NCI-H2081 treated with DMSO at 0.1 percent for 48 hours (cell line): ENCODE measurements around the gene DPYSL4.

ENCODE experiments used
- DNase-seq: peaks from one replicate; lab custom pipeline; 2025; lab: John Stamatoyannopoulos, UW

The DPYSL4 gene

DNA sequence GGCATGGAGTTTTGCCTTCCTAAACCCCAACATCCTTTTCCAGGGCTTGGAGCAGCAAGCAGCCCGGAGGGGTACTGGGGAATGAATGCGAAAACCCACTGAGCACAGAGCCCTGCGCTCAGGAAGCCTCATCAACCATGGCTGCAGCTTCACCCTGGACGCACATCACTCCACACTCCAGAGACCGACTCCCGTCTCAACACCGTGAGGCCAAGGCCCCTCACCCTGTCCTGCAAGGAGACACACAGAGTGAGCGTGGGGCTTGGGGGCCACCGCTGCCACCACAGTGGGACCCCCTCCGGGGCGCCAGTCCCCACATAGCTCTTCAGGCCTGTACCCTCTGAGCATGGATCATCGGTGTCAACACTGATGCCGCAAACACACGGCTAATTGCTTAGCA is 41.9 kb downstream of the DPYSL4 start:
- DNase-seq, result no peak

DNA sequence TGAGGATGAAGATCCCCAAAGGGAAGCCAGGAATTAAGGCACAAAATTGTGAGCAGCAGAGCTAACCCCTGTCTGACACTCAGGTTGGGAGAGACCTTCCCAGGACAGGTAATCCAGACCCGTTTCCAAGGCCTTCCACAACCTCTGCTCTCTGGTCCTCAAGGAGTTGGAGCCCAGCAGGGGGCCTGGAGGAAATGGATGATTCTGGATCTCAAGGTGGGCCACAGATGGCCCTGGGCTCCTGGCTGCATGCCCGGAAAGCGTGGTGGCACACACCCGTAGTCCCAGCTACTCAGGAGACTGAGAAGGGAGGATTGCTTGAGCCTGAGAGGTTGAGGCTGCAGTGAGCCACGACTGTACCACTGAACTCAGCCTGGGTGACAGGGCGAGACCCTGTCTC is 42.3 kb downstream of the DPYSL4 start:
- DNase-seq, result no peak

- no peak for DNase-seq
These were observed 43.2 kb downstream of the DPYSL4 start for GRCh38 chr10:132229834-132230556.

DNA sequence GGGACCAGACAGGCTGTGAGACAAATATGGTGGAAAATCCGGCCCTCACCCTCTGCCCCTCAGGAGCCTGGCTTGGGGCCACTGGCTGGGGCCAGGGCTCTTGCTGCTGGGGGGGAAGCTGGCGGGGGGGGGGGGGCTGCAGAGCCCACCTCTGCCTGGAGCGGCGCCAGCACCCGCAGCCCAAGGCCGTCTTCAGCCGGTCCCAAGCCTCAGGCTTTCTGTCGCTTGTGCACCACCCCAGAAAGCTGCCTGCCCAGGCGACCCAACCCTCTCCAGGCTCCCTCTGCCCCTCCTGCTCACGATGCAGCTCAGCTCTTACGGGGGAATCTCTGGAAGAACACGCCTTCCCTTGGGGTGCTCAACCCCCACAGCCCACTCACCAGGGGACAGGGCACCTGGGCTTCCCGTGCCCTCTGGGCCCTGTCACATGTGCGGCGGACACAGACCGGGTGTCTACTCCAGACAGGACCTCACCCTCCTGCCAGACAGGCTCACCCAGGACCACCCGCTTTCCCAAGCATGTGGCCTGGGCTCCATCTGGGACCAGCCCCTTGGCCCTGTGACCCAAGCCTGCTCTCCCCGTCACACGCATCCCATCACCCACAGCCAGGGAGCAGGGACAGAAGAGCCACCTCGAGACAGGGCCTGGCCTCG is 43.9 kb downstream of the DPYSL4 start:
- no peak for DNase-seq

DNA sequence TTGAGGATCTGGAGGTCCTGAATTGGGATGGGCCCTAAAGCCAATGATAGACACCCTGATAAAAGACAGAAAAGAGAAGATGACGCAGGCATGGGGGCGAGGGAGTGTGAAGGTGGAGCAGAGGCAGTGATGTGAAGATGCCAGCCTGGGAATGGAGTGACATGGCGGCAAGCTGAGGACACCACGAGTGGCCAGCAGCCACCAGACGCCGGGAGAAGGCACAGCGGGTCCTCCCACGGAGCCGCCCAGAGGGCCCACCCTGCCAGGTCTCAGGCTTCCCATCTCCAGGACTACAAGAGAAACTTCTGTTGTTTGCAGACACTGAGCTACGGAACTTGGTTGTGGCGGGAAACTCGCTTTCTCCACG is 44.9 kb downstream of the DPYSL4 start:
- DNase-seq, result no peak

- no peak for DNase-seq
These were observed 45.5 kb downstream of the DPYSL4 start for GRCh38 chr10:132232023-132232951.

GRCh38 chr10:132232981-132233380 is 46.2 kb downstream of the DPYSL4 start:
- DNase-seq, result no peak

DNA sequence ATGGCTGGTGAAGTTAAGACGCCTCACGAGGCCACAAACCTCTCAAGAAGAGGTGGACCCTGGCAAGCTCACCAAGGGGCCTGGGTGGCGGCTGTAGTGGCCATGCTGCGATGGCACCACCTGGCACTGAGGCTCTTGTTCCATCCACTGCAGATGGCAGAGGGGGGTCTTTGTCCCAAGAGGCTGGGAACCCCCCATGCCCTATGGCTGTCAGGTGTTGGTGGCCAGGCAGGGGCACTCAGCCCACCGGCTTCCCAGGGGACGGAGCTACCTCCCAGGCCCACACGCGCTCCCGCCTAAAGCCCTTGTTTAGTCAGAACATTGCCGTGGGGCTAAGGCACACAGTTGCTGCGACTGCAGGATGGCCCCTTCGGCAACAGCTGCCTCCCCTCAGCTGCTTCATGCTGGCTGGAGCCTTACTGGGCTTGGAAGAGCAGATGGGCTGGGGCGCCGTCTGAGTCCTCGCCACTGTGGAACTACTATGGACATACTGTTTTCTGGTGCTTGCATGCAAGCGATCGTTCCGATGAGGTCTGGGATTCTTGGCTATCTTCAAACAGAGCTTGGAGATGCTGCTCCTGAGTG is 46.8 kb downstream of the DPYSL4 start:
- DNase-seq, result no peak

- no peak for DNase-seq
These were observed 48.1 kb downstream of the DPYSL4 start for GRCh38 chr10:132234860-132235259.

- DNase-seq, result no peak
These were observed 49.4 kb downstream of the DPYSL4 start for GRCh38 chr10:132236161-132236560.

- no peak for DNase-seq
These were observed 50.1 kb downstream of the DPYSL4 start for GRCh38 chr10:132236881-132237280.

DNA sequence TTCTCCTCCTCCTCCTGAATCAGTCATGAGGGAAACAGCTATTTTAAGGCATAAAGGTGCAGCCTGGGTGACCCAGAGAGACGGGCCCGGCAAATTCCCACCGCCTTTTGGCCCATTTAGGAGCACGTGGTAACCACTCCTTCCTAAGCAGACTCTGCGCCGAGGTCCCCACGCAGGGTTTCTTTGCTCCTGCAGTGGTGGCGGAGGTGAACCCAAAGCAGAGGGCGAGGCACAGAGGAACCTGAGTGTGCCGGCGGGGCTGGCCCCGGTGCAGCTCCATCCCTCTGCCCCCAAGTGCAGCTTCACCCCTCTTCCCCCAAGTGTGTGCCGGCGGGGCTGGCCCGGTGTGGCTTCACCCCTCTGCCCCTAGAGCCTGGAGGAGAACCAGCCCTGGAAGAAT is 50.6 kb downstream of the DPYSL4 start:
- DNase-seq, result no peak

DNA sequence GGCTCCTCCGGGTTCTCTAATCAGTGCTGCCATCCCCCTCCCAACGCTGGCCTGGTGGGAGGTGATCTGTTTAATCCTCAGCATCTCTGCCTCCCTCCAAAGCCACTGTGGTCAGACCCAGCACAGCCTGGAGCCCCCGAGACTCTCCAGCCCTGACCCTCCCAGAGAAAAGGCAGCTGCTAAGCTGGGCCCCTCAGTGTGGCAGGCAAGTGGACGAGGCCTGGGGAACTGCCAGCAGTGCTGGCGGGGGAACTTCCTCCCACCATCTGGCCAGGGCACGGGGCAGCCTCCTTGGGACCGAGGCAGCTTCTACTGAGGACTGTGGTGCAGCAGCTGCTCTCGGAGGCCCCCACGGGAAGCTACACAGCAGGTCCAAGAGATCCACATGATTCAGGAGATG is 51.1 kb downstream of the DPYSL4 start:
- DNase-seq, result no peak

DNA sequence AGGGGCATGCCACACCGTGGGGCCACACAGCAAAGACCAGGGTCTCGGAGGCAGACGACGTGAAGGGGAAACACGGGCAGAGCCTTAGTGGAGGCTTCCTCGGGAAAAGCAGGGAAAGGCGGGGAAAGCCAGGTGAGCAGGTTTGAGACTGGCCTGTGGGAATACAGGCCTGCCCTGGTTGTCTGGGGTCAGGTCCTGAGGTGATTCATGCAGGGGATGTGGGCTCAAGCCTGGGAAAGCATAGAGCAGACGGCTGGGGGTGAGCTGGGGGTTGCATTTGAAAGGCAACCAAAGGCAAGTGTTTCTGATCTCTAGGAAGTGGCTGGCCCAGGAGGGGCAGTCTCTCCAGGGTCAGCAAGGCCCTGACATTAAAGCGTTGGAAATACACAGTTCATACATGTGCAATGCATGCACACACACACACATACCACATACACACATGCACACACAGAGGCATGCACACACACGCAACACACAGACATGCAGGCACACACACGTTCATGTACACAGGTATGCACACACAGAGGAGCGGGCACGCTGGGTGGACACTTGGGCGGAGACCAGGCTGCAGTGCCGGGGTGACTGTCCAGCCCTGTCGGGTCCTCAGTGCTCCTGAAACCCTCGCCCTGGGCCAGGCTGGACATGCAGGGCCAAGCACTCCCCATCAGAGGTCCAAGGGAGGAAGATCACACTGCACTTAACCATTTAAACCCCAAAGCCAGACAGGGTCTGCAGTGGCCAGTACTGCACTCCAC is 51.8 kb downstream of the DPYSL4 start:
- no peak for DNase-seq

- DNase-seq, result no peak
These were observed 52.6 kb downstream of the DPYSL4 start for GRCh38 chr10:132239126-132240031.

DNA sequence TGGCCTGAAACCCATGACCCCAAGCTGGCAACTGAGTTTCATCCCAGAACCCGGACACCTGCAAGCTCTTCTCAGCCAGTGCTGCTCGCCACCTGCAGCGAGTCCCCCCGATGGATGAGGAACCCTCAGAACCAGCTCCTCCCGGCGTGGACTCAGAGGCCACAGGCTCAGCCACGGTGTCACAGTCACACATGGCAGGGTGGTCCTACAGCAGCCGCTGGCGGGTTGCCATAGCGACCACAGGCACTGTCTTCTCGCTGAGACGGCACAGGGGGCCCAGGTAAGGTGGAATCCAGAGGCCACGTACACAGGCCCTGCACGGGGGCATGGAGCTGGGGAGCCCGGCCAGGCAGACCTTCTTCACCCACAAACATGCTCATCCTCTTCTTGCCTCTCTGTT is 53.4 kb downstream of the DPYSL4 start:
- DNase-seq, result no peak

- DNase-seq, result no peak
These were observed 53.8 kb downstream of the DPYSL4 start for GRCh38 chr10:132240581-132240980.

- no peak for DNase-seq
These were observed 54.3 kb downstream of the DPYSL4 start for GRCh38 chr10:132241086-132241485.

DNA sequence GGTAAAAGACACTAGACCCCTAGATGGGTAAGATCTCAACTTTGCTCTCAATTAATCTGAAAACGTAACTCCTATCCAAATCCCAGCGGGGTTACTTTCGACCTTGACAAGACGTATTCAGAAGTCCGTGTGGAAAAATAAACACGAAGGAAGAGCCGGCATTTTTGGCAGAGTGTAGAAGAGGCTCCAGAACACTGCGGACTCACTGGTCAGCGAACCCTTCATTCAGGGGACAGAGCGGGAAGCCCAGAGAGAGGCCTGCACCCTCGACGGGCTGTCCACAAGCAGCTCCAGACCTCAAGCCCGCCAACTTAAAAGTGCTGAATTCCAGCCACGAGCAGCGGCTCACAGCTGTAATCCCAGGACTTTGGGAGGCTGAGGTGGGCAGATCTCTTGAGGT is 54.7 kb downstream of the DPYSL4 start:
- no peak for DNase-seq

DNA sequence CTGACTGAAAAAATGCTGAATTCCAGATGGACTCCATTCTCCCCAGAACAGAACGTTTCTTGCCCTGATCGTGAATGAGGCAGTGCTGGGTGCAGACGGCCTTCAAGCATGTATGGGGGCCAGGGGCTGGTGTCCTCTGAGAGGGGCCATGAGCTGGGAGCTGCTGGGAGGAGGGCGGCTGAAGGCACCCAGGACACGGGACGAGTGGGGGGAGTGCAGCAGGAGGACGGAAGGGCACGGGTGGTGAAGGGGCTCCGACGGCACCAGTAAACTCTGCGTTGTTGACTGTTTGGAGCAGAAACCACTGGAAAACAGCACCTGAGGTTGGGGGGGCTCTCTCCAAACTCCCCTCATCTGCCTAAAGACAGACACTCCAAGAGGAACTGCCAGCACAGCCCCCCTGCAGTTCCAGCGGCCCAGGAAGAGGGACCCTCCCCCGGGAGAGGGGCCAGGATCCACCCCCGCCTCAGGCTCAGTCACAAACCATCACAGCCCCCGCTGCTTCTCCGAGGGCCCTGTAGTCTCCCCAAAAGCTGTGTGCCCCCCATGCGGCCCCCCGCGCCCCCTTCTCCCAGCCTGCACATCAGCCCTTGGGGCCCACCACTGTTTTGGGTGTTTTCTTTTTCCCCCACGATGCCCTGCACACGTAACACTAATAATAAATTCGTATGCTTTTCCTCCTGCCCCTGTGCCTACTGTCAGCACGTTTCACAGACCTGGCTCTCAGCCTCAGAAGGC is 55.5 kb downstream of the DPYSL4 start:
- no peak for DNase-seq
